Stomach smooth muscle (tissue), 2 donors: ENCODE measurements around the gene CSNK1G3.

Experiments
- H3K27ac ChIP-seq: one replicate; pipeline ENCODE4 v1.7.0; 2013; ENCODE audit warnings: mild to moderate bottlenecking, low read length, inconsistent platforms
- H3K27me3 ChIP-seq, 2 donors: one replicate each; pipeline ENCODE4 v1.7.0; 2013; ENCODE audit warnings: low read length in 2 of 2; ENCODE audit not compliant: insufficient read depth in 2 of 2, control insufficient read depth in 1 of 2
- H3K36me3 ChIP-seq, 2 donors: one replicate each; pipeline ENCODE4 v1.7.0; 2013; ENCODE audit warnings: low read length in 2 of 2; ENCODE audit not compliant: control insufficient read depth in 2 of 2, insufficient read depth in 2 of 2
- H3K4me1 ChIP-seq: one replicate; pipeline ENCODE4 v1.7.0; 2013; ENCODE audit warnings: low read length; ENCODE audit not compliant: control insufficient read depth, insufficient read depth
- H3K4me3 ChIP-seq, 2 donors: one replicate each; pipeline ENCODE4 v1.7.0; 2013; ENCODE audit warnings: low read length in 2 of 2
- H3K9ac ChIP-seq, 2 donors: one replicate each; pipeline ENCODE4 v1.7.0; 2013; ENCODE audit warnings: low read length in 2 of 2, mild to moderate bottlenecking in 1 of 2
- H3K9me3 ChIP-seq, 2 donors: one replicate each; pipeline ENCODE4 v1.7.0; 2013; ENCODE audit warnings: low read length in 2 of 2; ENCODE audit not compliant: control insufficient read depth in 2 of 2
- donor health status: healthy.
- donor health status: Pancreatic carcinoma.

Gene CSNK1G3

GRCh38 chr5:123514615-123515355 is 2.8 kb downstream of the CSNK1G3 start:
- Histone ChIP-seq H3K27me3 (no peaks in the 10 kb centered on the region), H3K4me1 (peaks cover 6% of the 10 kb centered on the region), H3K9ac (no peak overlapping the region), H3K9me3 (no peaks in the 10 kb centered on the region), H3K4me3 (no peak overlapping the region), H3K36me3 (no peaks in the 10 kb centered on the region), H3K27ac (no peak overlapping the region)

GRCh38 chr5:123515904-123516303 is 3.9 kb downstream of the CSNK1G3 start:
- H3K36me3 ChIP-seq = no peaks in the 10 kb centered on the region
- no peak overlapping the region for H3K9ac ChIP-seq
- no peaks in the 10 kb centered on the region for H3K9me3 ChIP-seq
- H3K4me1 ChIP-seq = peaks cover 6% of the 10 kb centered on the region
- no peaks in the 10 kb centered on the region for H3K27me3 ChIP-seq
- no peak overlapping the region for H3K4me3 ChIP-seq
- no peak overlapping the region for H3K27ac ChIP-seq

GRCh38 chr5:123517476-123517875 is 5.5 kb downstream of the CSNK1G3 start:
- Histone ChIP-seq H3K9me3 (no peaks in the 10 kb centered on the region), H3K27ac (no peak overlapping the region), H3K9ac (no peak overlapping the region), H3K36me3 (no peaks in the 10 kb centered on the region), H3K4me3 (no peak overlapping the region), H3K27me3 (no peaks in the 10 kb centered on the region), H3K4me1 (peaks cover 3% of the 10 kb centered on the region)

- Histone ChIP-seq H3K4me3 (no peak overlapping the region), H3K9me3 (no peaks in the 10 kb centered on the region), H3K27me3 (no peaks in the 10 kb centered on the region), H3K36me3 (no peaks in the 10 kb centered on the region), H3K27ac (no peak overlapping the region), H3K4me1 (peaks cover 2% of the 10 kb centered on the region), H3K9ac (no peak overlapping the region)
These were observed 6.1 kb downstream of the CSNK1G3 start for GRCh38 chr5:123518111-123518510.

GRCh38 chr5:123520677-123521247 is 8.8 kb downstream of the CSNK1G3 start:
- H3K27ac ChIP-seq = no peak overlapping the region
- H3K4me1 ChIP-seq = no peaks in the 10 kb centered on the region
- H3K36me3 ChIP-seq = no peaks in the 10 kb centered on the region
- H3K9me3 ChIP-seq = no peaks in the 10 kb centered on the region
- no peak overlapping the region for H3K9ac ChIP-seq
- H3K27me3 ChIP-seq = no peaks in the 10 kb centered on the region
- no peak overlapping the region for H3K4me3 ChIP-seq

- no peak overlapping the region for H3K27ac ChIP-seq
- H3K27me3 ChIP-seq = no peaks in the 10 kb centered on the region
- no peaks in the 10 kb centered on the region for H3K36me3 ChIP-seq
- no peaks in the 10 kb centered on the region for H3K9me3 ChIP-seq
- no peaks in the 10 kb centered on the region for H3K4me1 ChIP-seq
- no peak overlapping the region for H3K4me3 ChIP-seq
- no peak overlapping the region for H3K9ac ChIP-seq
These were observed 12.2 kb downstream of the CSNK1G3 start for GRCh38 chr5:123524146-123524545.

GRCh38 chr5:123527190-123527589 is 15.2 kb downstream of the CSNK1G3 start:
- H3K27ac ChIP-seq = no peak overlapping the region

GRCh38 chr5:123528065-123528464 is 16.1 kb downstream of the CSNK1G3 start:
- Histone ChIP-seq H3K9me3 (no peaks in the 10 kb centered on the region), H3K9ac (no peak overlapping the region), H3K4me1 (no peaks in the 10 kb centered on the region)

More at GRCh38 chr5:123527190-123527589, 15.2 kb downstream of the CSNK1G3 start:
- no peak overlapping the region for H3K4me3 ChIP-seq
- H3K4me1 ChIP-seq = no peaks in the 10 kb centered on the region
- H3K9ac ChIP-seq = no peak overlapping the region
- H3K27me3 ChIP-seq = no peaks in the 10 kb centered on the region
- H3K36me3 ChIP-seq = no peaks in the 10 kb centered on the region
- no peaks in the 10 kb centered on the region for H3K9me3 ChIP-seq

GRCh38 chr5:123528878-123529277 is 16.9 kb downstream of the CSNK1G3 start:
- no peaks in the 10 kb centered on the region for H3K9me3 ChIP-seq
- no peaks in the 10 kb centered on the region for H3K27me3 ChIP-seq
- H3K4me3 ChIP-seq = no peak overlapping the region
- H3K9ac ChIP-seq = no peak overlapping the region
- H3K27ac ChIP-seq = no peak overlapping the region
- no peaks in the 10 kb centered on the region for H3K36me3 ChIP-seq
- no peaks in the 10 kb centered on the region for H3K4me1 ChIP-seq

More at GRCh38 chr5:123528065-123528464, 16.1 kb downstream of the CSNK1G3 start:
- Histone ChIP-seq H3K27me3 (no peaks in the 10 kb centered on the region), H3K27ac (no peak overlapping the region), H3K36me3 (no peaks in the 10 kb centered on the region), H3K4me3 (no peak overlapping the region)

GRCh38 chr5:123530728-123531127 is 18.8 kb downstream of the CSNK1G3 start:
- Histone ChIP-seq H3K4me3 (no peak overlapping the region), H3K9me3 (no peaks in the 10 kb centered on the region), H3K27me3 (no peaks in the 10 kb centered on the region), H3K4me1 (no peaks in the 10 kb centered on the region), H3K27ac (no peak overlapping the region), H3K36me3 (no peaks in the 10 kb centered on the region), H3K9ac (no peak overlapping the region)

- no peak overlapping the region for H3K27ac ChIP-seq
- no peaks in the 10 kb centered on the region for H3K4me1 ChIP-seq
- no peaks in the 10 kb centered on the region for H3K27me3 ChIP-seq
- no peak overlapping the region for H3K4me3 ChIP-seq
- no peaks in the 10 kb centered on the region for H3K36me3 ChIP-seq
- H3K9me3 ChIP-seq = no peaks in the 10 kb centered on the region
- H3K9ac ChIP-seq = no peak overlapping the region
These were observed 23.7 kb downstream of the CSNK1G3 start for GRCh38 chr5:123535648-123536047.
